ENCODE measurements around the gene PRR36.

DNA sequence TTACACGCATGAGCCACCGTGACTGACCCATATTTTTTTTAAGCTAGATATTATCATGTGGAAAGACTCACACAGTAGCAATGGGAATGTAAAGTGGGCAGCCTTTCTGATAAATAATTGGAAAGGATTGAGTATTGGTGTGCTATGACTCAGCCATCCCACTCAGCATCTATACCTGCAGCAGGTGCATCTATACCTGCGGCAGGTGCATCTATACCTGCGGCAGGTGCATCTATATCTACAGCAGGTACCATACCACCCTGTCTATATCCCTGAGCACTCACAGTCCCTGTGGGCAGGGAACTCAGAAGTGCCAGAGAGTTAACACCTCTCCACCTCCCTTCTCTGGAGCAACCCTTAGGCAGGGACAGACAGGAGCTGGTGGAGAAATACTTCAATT, 8.9 kb upstream of the PRR36 start:
- no peak for TF ChIP-seq POLR2A (IDR thresholded peaks at IDR 0.05)
- TF ChIP-seq, protein P1, sequence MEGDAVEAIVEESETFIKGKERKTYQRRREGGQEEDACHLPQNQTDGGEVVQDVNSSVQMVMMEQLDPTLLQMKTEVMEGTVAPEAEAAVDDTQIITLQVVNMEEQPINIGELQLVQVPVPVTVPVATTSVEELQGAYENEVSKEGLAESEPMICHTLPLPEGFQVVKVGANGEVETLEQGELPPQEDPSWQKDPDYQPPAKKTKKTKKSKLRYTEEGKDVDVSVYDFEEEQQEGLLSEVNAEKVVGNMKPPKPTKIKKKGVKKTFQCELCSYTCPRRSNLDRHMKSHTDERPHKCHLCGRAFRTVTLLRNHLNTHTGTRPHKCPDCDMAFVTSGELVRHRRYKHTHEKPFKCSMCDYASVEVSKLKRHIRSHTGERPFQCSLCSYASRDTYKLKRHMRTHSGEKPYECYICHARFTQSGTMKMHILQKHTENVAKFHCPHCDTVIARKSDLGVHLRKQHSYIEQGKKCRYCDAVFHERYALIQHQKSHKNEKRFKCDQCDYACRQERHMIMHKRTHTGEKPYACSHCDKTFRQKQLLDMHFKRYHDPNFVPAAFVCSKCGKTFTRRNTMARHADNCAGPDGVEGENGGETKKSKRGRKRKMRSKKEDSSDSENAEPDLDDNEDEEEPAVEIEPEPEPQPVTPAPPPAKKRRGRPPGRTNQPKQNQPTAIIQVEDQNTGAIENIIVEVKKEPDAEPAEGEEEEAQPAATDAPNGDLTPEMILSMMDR (IDR thresholded peaks at IDR 0.05), result no peak
